Cardiac muscle cell (in vitro differentiated cells and primary cell): ENCODE measurements around the gene SAMSN1. TPM values are rescaled to one million over a fixed set of nuclear protein-coding genes. Genes with fewer than 3 reads are reported as not detected.
"Not testable (repeated sequence)": the region's sequence is repeated elsewhere in the genome, so short reads cannot be mapped to it uniquely, and the experiment has no call there.

Experiments
- DNase-seq, 2 donors: peaks; one replicate each; pipeline versions ENCODE4 v3.0.0 to v3.0.0-alpha.2; 2010 to 2017; ENCODE audit warnings: low read depth in 1 of 2, low spot score in 1 of 2
- H3K27ac ChIP-seq: fragments of 200-600 bp; sonication (generic); 2 replicates; pipeline ENCODE4 v1.5.1; 2016
- H3K27me3 ChIP-seq: fragments of 200-600 bp; sonication (generic); 2 replicates; pipeline ENCODE4 v1.6.0; 2016; ENCODE audit warnings: control low read depth
- H3K36me3 ChIP-seq: fragments of 200-600 bp; sonication (generic); 2 replicates; pipeline ENCODE4 v1.5.1; 2016; ENCODE audit warnings: control low read depth
- H3K4me1 ChIP-seq: fragments of 200-600 bp; sonication (generic); 2 replicates; pipeline ENCODE4 v1.8.1; 2017; ENCODE audit warnings: low read depth, mild to moderate bottlenecking, mixed run types
- H3K4me3 ChIP-seq: fragments of 200-600 bp; sonication (generic); 2 replicates; pipeline ENCODE4 v1.5.1; 2016; ENCODE audit warnings: mild to moderate bottlenecking
- H3K9me3 ChIP-seq: fragments of 200-600 bp; sonication (generic); 2 replicates; pipeline ENCODE4 v1.5.1; 2017; ENCODE audit warnings: low read depth, mild to moderate bottlenecking, control low read depth
- polyA plus RNA-seq: library from polyadenylated mRNA; unstranded; fragments of >200 nt; fragmentation: Nextera tagmentation; extraction: Ambion mirVana; gene quantifications from 2 replicates; pipeline ENCODE4 v1.2.1, GENCODE V29; 2016
- total RNA-seq: library from RNA; depleted of rRNA; stranded (reverse); fragments of >200 nt; gene quantifications from 2 replicates; pipeline ENCODE4 v1.2.3, GENCODE V29; 2016
- TF ChIP-seq, protein P1 (sequence below): IDR thresholded peaks from 2 replicates; pipeline ENCODE4 v1.5.1; 2012; ENCODE audit warnings: low read depth, mild to moderate bottlenecking, low read length

SAMSN1 gene
- total and polyA plus RNA-seq, 2 experiments from 2014 or later, result 0.42 to 1.0 TPM

DNA sequence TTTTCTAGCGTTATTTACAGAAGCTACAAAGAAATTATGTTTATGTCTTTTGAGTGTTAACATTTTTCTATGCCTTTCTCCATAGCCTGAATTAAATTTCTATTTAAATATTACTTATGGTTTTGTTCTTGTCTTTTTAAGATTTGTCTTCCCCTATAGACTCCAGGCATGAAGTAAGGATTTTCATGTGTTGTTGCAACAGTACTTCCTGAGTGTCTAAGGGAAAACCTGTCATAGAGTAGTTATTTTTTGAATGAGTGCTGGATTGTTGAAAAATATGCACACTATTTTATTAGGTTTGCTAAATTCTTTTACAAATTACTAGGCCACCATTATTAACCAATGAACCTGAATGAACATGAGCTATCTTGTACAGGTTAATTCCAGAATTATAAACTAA lies 27.1 kb downstream of the SAMSN1 start:
- Histone ChIP-seq H3K27ac (no peak overlapping the region), H3K4me1 (no peaks in the 10 kb centered on the region), H3K36me3 (no peaks in the 10 kb centered on the region), H3K9me3 (no peaks in the 10 kb centered on the region), H3K27me3 (no peaks in the 10 kb centered on the region), H3K4me3 (no peak overlapping the region)
- TF ChIP-seq, protein P1, sequence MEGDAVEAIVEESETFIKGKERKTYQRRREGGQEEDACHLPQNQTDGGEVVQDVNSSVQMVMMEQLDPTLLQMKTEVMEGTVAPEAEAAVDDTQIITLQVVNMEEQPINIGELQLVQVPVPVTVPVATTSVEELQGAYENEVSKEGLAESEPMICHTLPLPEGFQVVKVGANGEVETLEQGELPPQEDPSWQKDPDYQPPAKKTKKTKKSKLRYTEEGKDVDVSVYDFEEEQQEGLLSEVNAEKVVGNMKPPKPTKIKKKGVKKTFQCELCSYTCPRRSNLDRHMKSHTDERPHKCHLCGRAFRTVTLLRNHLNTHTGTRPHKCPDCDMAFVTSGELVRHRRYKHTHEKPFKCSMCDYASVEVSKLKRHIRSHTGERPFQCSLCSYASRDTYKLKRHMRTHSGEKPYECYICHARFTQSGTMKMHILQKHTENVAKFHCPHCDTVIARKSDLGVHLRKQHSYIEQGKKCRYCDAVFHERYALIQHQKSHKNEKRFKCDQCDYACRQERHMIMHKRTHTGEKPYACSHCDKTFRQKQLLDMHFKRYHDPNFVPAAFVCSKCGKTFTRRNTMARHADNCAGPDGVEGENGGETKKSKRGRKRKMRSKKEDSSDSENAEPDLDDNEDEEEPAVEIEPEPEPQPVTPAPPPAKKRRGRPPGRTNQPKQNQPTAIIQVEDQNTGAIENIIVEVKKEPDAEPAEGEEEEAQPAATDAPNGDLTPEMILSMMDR, result no peak
- DNase-seq, result no peak

DNA sequence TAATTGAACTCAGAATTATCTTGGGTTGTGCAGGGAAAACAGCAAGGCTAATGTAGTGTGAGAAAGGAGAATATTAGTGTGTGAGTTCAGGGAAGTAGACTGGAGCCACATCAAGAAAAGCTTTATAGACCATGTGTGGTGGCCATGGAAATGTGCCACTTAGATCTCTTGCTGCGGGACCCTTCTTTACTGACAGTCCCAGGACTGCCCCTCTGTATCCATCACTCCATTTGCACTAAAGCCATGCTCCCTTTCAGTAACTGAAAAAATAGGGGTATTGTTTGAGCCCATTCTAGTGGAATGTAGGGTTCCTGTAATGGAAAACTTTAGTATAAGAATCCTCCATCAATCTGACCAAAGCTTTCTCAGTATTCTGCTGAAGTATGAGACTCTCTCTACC lies 32.3 kb downstream of the SAMSN1 start:
- no peaks in the 10 kb centered on the region for H3K27me3 ChIP-seq
- no peaks in the 10 kb centered on the region for H3K9me3 ChIP-seq
- no peak for DNase-seq
- TF ChIP-seq, protein P1, result no peak
- no peaks in the 10 kb centered on the region for H3K36me3 ChIP-seq
- no peak overlapping the region for H3K4me3 ChIP-seq
- no peaks in the 10 kb centered on the region for H3K4me1 ChIP-seq
- H3K27ac ChIP-seq, result no peak overlapping the region

DNA sequence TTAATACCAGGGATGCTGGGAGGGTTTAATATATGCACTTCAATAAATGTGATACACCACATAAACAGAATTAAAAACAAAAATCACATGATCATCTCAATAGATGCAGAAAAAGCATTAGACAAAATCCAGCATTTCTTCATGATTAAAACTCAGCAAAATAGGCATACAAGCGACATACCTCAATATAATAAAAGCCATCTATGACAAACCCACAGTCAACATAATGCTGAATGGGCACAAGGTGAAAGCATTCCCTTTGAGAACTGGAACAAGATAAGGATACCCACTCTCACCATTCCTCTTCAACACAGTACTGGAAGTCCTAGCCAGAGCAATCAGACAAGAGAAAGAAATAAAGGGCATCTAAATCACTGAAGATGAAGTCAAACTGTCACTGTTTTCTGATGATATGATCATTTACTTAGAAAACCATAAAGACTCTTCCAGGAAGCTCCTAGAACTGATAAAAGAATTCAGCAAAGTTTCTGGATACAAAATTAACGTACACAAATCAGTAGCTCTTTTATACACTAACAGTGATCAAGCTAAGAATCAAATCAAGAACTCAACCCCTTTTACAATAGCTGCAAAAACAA lies 39.2 kb downstream of the SAMSN1 start:
- H3K27me3 ChIP-seq, DNase-seq, H3K36me3 ChIP-seq, H3K4me1 ChIP-seq, H3K27ac ChIP-seq, H3K4me3 ChIP-seq, H3K9me3 ChIP-seq: not testable (repeated sequence)

DNA sequence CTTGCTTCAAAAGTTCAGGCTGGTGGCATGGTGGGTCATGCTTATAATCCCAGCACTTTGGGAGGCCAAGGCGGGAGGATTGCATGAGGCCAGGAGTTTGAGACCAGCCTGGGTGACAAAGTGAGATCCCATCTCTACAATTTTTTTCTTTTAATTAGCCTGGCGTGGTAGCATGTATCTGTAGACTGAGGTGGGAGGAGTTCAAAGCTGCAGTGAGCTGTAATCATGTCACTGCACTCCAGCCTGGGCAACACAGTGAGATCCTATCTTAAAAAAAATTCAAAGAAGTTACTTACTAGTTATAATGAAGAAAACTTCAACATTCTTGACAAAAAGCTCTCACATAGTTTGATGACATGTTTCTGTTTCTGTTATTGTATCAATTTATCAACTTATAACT lies 45.2 kb downstream of the SAMSN1 start:
- Histone ChIP-seq H3K27me3 (no peaks in the 10 kb centered on the region), H3K9me3 (no peaks in the 10 kb centered on the region), H3K4me1 (no peaks in the 10 kb centered on the region), H3K27ac (no peak overlapping the region), H3K36me3 (no peaks in the 10 kb centered on the region), H3K4me3 (no peak overlapping the region)
- TF ChIP-seq, protein P1, result no peak
- no peak for DNase-seq

DNA sequence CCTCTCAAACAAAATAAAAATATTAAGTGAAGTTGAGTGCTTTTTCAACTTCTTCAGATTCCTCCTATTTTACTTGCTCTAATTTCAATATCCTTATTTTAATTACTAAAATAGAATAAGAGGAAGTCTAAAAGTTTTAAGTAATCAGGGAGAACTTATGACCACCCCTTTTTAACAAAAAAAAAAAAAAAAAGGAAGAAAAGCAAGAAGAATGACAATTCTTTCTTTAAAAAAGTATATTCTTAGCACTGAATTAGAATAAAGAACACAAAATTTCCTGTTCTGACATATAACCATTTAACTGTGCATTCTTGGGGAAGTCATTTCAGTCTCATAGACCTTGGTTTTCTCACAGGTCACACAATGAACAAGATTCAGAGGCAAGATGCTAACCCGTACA lies 46.8 kb downstream of the SAMSN1 start:
- Histone ChIP-seq H3K27me3 (no peaks in the 10 kb centered on the region), H3K4me1 (no peaks in the 10 kb centered on the region), H3K4me3 (no peak overlapping the region), H3K27ac (no peak overlapping the region), H3K9me3 (no peaks in the 10 kb centered on the region), H3K36me3 (no peaks in the 10 kb centered on the region)
- DNase-seq, result no peak
- TF ChIP-seq, protein P1, result no peak

DNA sequence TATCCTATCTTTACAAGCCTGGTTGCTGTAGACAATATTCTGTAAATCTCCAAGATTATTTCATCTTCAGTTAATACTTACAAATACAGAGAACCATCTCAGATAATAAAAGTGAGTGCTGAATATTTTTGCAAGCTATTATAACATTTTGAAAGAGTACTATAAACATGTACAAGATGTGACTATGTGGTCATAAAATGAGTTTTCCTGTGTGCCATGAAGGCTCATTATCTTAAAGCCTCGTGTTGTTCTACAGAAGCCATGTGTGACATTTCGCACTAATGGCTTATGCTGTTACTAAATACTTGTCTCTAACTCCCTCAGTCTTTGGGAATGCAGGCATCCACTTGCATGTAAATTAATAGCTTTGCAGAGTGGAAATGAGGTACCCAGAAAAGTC lies 48.3 kb downstream of the SAMSN1 start:
- TF ChIP-seq, protein P1, result no peak
- DNase-seq, result no peak
- no peak overlapping the region for H3K27ac ChIP-seq
- no peak overlapping the region for H3K4me3 ChIP-seq
- H3K36me3 ChIP-seq, result no peaks in the 10 kb centered on the region
- H3K4me1 ChIP-seq, result no peaks in the 10 kb centered on the region
- H3K9me3 ChIP-seq, result no peaks in the 10 kb centered on the region
- H3K27me3 ChIP-seq, result no peaks in the 10 kb centered on the region
